IMR-90 (cell line): Measurements from ENCODE around the gene MDC1.

ENCODE experiments used
- BHLHE40 ChIP-seq: fragments of 150-350 bp; IDR thresholded peaks from 2 replicates; pipeline ENCODE4 v1.6.1; 2016; ENCODE audit warnings: mild to moderate bottlenecking, low read depth, low read length
- FOS ChIP-seq: fragments of 150-350 bp; IDR thresholded peaks from 2 replicates; pipeline ENCODE4 v1.6.1; 2016; ENCODE audit warnings: low read depth, low read length
- MAFK ChIP-seq: IDR thresholded peaks from 2 replicates; pipeline ENCODE4 v1.6.1; 2012; ENCODE audit warnings: low read depth, low read length, improper control_type of control experiment
- MAZ ChIP-seq: IDR thresholded peaks from 2 replicates; pipeline ENCODE4 v1.6.1; 2012; ENCODE audit warnings: low read depth, mild to moderate bottlenecking, low read length, improper control_type of control experiment, moderate library complexity, borderline replicate concordance
- MXI1 ChIP-seq: IDR thresholded peaks from 2 replicates; pipeline ENCODE4 v1.6.1; 2012; ENCODE audit warnings: low read depth, mild to moderate bottlenecking, low read length, moderate library complexity, borderline replicate concordance
- NFE2L2 ChIP-seq: fragments of 150-350 bp; IDR thresholded peaks from 2 replicates; pipeline ENCODE4 v1.6.1; 2016; ENCODE audit warnings: low read depth, mild to moderate bottlenecking, low read length
- POLR2A ChIP-seq: IDR thresholded peaks from 2 replicates; pipeline ENCODE4 v1.6.1; 2012; ENCODE audit warnings: mild to moderate bottlenecking, low read depth, low read length
- RAD21 ChIP-seq: IDR thresholded peaks from 2 replicates; pipeline ENCODE4 v1.6.1; 2012; ENCODE audit warnings: low read length, improper control_type of control experiment
- RCOR1 ChIP-seq: IDR thresholded peaks from 2 replicates; pipeline ENCODE4 v1.6.1; 2012; ENCODE audit warnings: mild to moderate bottlenecking, low read length, improper control_type of control experiment; ENCODE audit not compliant: insufficient replicate concordance
- SMC3 ChIP-seq: fragments of 150-350 bp; IDR thresholded peaks from 2 replicates; pipeline ENCODE4 v1.6.1; 2016; ENCODE audit warnings: low read depth, mild to moderate bottlenecking, antibody characterized with exemption, low read length, moderate library complexity
- TF ChIP-seq, protein P1 (sequence below): conservative IDR thresholded peaks from 2 replicates; pipeline ENCODE4 v1.5.1; 2012; ENCODE audit warnings: mild to moderate bottlenecking, low read depth, low read length, improper control_type of control experiment
- TF ChIP-seq, protein P2 (sequence below): fragments of 150-350 bp; IDR thresholded peaks from 2 replicates; pipeline ENCODE4 v1.6.1; 2017; ENCODE audit warnings: mild to moderate bottlenecking, antibody characterized with exemption, low read length, low read depth
- TF ChIP-seq, protein P3 (sequence below): fragments of 150-350 bp; IDR thresholded peaks from 2 replicates; pipeline ENCODE4 v1.6.1; 2016; ENCODE audit warnings: low read depth, mild to moderate bottlenecking, low read length, moderate library complexity, borderline replicate concordance

DNA sequence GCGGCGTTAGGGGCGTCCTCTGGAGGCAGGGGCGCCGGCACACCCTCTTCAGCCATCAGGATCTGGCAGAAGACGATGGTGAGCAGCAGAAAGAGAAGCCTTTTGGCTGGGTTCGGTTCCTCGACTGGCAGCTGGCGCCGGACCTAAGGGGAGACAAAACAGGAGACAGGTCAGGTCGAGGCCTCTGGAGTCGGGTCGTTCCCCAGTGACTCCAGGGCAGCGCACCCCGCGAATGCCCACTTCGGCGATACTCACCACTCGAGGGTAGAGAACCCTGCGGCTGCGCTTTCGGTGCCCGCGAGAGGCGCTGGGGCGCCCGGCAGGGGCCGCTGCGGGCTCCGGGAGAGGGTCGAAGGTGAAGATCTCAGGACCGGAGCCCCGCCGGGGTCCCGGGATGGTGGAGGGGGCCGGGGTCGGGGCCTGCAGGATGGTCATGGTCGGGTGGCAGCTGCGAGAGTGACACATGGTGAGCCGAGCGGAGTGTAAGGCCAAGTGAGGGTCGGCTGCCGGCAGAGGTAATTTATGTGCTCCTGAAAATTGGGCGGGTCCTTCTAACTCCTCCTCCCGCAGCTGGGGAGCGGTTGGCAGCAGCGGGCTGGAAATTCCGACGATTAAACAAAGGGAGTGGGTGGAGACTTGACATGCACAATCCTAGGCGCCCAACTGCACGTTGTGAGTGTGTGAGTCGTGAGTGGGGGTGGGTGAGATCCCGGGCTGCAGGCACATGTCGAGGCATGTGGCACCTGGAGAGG is 27.1 kb upstream of the MDC1 start, which contains the start of gene IER3:
- TF ChIP-seq, protein P1, sequence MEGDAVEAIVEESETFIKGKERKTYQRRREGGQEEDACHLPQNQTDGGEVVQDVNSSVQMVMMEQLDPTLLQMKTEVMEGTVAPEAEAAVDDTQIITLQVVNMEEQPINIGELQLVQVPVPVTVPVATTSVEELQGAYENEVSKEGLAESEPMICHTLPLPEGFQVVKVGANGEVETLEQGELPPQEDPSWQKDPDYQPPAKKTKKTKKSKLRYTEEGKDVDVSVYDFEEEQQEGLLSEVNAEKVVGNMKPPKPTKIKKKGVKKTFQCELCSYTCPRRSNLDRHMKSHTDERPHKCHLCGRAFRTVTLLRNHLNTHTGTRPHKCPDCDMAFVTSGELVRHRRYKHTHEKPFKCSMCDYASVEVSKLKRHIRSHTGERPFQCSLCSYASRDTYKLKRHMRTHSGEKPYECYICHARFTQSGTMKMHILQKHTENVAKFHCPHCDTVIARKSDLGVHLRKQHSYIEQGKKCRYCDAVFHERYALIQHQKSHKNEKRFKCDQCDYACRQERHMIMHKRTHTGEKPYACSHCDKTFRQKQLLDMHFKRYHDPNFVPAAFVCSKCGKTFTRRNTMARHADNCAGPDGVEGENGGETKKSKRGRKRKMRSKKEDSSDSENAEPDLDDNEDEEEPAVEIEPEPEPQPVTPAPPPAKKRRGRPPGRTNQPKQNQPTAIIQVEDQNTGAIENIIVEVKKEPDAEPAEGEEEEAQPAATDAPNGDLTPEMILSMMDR, result peak; percentile 61
- peak; percentile 99 for TF ChIP-seq POLR2A
- no peak; the same call in 1 of the 2 replicates for TF ChIP-seq FOS
- TF ChIP-seq, protein P2, sequence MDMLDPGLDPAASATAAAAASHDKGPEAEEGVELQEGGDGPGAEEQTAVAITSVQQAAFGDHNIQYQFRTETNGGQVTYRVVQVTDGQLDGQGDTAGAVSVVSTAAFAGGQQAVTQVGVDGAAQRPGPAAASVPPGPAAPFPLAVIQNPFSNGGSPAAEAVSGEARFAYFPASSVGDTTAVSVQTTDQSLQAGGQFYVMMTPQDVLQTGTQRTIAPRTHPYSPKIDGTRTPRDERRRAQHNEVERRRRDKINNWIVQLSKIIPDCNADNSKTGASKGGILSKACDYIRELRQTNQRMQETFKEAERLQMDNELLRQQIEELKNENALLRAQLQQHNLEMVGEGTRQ, result peak; percentile 32; the same call in 1 of the 2 replicates
- TF ChIP-seq, protein P3, sequence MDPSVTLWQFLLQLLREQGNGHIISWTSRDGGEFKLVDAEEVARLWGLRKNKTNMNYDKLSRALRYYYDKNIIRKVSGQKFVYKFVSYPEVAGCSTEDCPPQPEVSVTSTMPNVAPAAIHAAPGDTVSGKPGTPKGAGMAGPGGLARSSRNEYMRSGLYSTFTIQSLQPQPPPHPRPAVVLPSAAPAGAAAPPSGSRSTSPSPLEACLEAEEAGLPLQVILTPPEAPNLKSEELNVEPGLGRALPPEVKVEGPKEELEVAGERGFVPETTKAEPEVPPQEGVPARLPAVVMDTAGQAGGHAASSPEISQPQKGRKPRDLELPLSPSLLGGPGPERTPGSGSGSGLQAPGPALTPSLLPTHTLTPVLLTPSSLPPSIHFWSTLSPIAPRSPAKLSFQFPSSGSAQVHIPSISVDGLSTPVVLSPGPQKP, result no peak
- peak; percentile 40 for TF ChIP-seq SMC3
- TF ChIP-seq MAFK, result no peak
- TF ChIP-seq MAZ, result peak; percentile 83
- no peak for TF ChIP-seq MXI1
- TF ChIP-seq RCOR1, result peak; percentile 37
- peak; percentile 65 for TF ChIP-seq BHLHE40
- no peak for TF ChIP-seq NFE2L2
- TF ChIP-seq RAD21, result peak; percentile 54
